Measurements from ENCODE around the gene IRS1.

IRS1 gene

DNA sequence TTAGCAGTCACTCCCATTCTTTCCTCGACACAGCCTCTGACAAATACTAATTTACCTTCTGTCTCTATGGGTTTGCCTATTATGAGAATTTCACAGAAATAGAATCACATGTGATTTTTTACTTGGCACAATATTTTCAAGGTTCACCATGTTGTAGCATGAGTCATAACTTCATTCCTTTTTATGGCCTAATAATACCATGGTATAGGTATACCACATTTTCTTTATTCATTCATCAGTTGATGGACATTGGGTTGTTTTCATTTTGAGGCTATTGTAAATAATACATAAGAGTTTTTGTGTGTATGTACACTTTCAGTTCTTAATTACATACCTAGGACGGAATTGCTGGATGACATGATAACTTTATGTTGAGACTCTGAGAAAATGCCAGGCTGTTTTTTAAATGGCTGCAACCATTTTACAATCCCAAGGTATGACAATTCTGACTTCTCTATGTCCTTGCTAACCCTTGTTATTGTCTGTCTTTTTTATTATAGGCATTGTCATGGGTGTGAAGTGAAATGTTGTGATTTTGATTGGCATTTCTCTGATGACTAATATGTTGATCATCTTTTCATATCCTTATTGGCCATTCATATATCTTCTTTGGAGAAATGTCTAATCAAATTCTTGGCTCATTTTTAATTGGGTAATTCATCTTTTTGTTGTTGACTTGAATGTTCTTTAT, 87.9 kb downstream of the IRS1 start:
- TF ChIP-seq, protein P1, sequence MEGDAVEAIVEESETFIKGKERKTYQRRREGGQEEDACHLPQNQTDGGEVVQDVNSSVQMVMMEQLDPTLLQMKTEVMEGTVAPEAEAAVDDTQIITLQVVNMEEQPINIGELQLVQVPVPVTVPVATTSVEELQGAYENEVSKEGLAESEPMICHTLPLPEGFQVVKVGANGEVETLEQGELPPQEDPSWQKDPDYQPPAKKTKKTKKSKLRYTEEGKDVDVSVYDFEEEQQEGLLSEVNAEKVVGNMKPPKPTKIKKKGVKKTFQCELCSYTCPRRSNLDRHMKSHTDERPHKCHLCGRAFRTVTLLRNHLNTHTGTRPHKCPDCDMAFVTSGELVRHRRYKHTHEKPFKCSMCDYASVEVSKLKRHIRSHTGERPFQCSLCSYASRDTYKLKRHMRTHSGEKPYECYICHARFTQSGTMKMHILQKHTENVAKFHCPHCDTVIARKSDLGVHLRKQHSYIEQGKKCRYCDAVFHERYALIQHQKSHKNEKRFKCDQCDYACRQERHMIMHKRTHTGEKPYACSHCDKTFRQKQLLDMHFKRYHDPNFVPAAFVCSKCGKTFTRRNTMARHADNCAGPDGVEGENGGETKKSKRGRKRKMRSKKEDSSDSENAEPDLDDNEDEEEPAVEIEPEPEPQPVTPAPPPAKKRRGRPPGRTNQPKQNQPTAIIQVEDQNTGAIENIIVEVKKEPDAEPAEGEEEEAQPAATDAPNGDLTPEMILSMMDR (IDR thresholded peaks at IDR 0.05), result no peak
- Histone ChIP-seq H3K9me3 (no peaks in the 10 kb centered on the region), H3K36me3 (no peaks in the 10 kb centered on the region), H3K4me3 (no peak overlapping the region), H3K4me1 (no peaks in the 10 kb centered on the region), H3K27ac (no peak overlapping the region), H3K27me3 (no peaks in the 10 kb centered on the region)
- DNase-seq, result no peak
- intact Hi-C loops (cut with DNase I; ENCODE audit: low total_unique reads), result no loop called here

DNA sequence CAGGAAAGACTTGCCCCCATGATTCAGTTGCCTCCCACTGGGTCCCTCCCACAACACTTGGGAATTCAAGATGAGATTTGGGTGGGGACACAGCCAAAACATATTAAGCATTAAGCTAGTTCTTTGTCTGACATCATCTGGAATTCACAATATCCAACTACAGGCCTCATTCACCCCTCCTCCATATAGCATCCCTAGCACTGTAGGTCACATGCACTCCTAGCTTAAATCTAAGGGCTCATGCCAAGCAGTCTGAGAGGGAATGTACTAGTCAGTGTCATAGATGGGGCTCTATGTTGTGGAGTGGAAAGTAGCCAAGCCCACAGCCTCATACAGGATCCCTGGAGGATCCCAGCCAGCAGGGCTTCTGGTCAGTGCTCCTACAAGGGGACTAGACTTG, 92.1 kb downstream of the IRS1 start:
- no peaks in the 10 kb centered on the region for H3K36me3 ChIP-seq
- H3K27me3 ChIP-seq, result no peaks in the 10 kb centered on the region
- no peak overlapping the region for H3K27ac ChIP-seq
- no peak for DNase-seq
- intact Hi-C loops (cut with DNase I; ENCODE audit: low total_unique reads), result no loop called here
- no peak overlapping the region for H3K4me3 ChIP-seq
- no peaks in the 10 kb centered on the region for H3K9me3 ChIP-seq
- TF ChIP-seq, protein P1 (IDR thresholded peaks at IDR 0.05), result no peak
- no peaks in the 10 kb centered on the region for H3K4me1 ChIP-seq

DNA sequence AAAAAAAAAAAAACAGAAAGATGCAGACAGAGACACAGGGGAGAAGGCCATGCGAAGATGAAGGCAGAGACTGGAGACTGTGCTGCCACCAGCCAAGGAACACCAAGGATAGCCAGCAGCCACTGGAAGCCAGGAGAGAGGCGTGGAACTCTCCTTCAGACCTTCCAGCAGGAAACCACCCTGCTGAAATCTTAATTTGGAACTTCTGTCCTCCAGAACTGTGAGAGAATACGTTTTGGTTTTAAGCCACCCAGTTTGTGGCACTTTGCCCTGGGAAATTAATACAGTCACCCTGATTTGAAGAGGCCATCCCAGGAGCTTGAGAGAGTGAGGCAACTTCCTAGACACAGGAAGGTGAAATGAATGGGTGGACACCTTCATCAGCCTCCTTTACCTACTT, 93.7 kb downstream of the IRS1 start:
- Histone ChIP-seq H3K4me3 (no peak overlapping the region), H3K36me3 (no peaks in the 10 kb centered on the region), H3K27ac (no peak overlapping the region), H3K9me3 (no peaks in the 10 kb centered on the region), H3K27me3 (no peaks in the 10 kb centered on the region), H3K4me1 (no peaks in the 10 kb centered on the region)
- DNase-seq, result no peak
- TF ChIP-seq, protein P1 (IDR thresholded peaks at IDR 0.05), result no peak
- intact Hi-C loops (cut with DNase I; ENCODE audit: low total_unique reads), result no loop called here

DNA sequence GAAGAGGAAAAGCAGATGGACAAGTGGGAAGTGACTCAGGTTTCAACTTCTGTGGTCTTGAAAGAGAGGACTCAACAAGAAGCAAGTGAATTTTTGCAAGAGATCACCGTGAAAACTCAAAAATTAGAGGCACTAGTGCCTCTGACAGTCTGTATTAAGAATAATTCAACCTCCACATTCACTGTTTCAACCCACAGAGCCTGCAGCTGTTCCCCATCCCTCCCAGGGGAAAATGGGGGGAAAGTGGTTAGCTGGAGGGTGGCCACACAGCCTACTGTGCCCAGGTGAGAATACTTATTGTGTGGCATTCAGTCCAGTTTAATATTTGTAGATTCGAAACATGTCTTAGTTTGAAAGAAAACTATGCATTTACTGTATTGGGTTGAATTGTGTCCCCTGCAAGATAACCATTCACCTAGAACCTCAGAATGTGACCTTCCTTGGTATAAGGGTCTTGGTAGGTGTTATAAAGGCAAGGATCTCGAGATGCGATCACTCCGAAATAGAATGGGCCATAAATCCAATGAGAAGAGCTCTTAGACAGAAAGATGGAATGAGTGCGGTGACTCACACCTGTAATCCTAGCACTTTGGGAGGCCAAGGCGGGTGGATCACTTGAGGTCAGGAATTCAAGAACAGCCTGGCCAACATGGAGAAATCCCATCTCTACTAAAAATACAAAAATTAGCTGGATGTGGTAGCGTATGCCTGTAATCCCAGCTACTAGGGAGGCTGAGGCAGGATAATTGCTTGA, 94.3 kb downstream of the IRS1 start:
- Histone ChIP-seq H3K9me3 (no peaks in the 10 kb centered on the region), H3K4me1 (no peaks in the 10 kb centered on the region), H3K27ac (no peak overlapping the region), H3K4me3 (no peak overlapping the region), H3K36me3 (no peaks in the 10 kb centered on the region), H3K27me3 (no peaks in the 10 kb centered on the region)
- TF ChIP-seq, protein P1 (IDR thresholded peaks at IDR 0.05), result no peak
- intact Hi-C loops (cut with DNase I; ENCODE audit: low total_unique reads), result no loop called here
- no peak for DNase-seq

DNA sequence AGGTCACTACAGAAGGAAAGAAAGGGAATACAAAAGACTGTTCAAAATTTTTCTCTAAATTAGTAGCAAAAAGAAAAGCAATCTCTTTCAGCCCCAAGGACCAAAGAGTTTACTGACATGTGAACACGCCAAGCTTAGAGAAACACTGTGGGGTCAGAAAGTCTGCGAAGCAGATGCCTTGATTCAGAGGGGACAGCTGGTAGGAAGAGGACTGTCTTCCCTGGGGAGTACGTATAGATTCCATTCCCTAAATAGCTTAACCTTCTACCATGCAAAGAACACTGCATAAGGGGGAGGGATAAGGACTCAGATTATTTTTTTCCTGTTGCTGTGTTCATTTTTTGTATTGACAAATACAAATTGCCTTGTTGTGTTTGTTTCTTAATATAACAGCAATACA, 96.1 kb downstream of the IRS1 start:
- no peaks in the 10 kb centered on the region for H3K9me3 ChIP-seq
- no peak overlapping the region for H3K4me3 ChIP-seq
- H3K27ac ChIP-seq, result no peak overlapping the region
- TF ChIP-seq, protein P1 (IDR thresholded peaks at IDR 0.05), result no peak
- intact Hi-C loops (cut with DNase I; ENCODE audit: low total_unique reads), result no loop called here
- DNase-seq, result no peak
- no peaks in the 10 kb centered on the region for H3K36me3 ChIP-seq
- no peaks in the 10 kb centered on the region for H3K27me3 ChIP-seq
- H3K4me1 ChIP-seq, result no peaks in the 10 kb centered on the region

Measured in tibial artery (tissue), 4 donors.